Measurements from ENCODE around the gene ATP1A2. TPM values are rescaled to one million over a fixed set of nuclear protein-coding genes. Genes with fewer than 3 reads are reported as not detected.

Gene ATP1A2
- polyA plus RNA-seq, 1 experiment: 6.2 TPM

GRCh38 chr1:160158031-160158430, 42.5 kb downstream of the ATP1A2 start:
- Histone ChIP-seq H3K27ac (ENCODE audit: low read depth, low read length) (no peak overlapping the region), H3K9me3 (ENCODE audit: control insufficient read depth, insufficient read depth, low read length) (no peaks in the 10 kb centered on the region), H3K4me3 (ENCODE audit: low read depth, low read length) (no peak overlapping the region), H3K27me3 (ENCODE audit: control insufficient read depth, insufficient read depth, low read length) (peaks cover 11% of the 10 kb centered on the region)
- no peak for TF ChIP-seq CTCF (IDR thresholded peaks at IDR 0.05; ENCODE audit: low read depth, low read length)
- POLR2A ChIA-PET: no interaction called here
- CTCF ChIA-PET: interaction anchor here (1.5 kb wide), 1 partner anchor 57 kb away, joined by 4 read pairs; no protein-coding TSS in a partner anchor
- DNase-seq (ENCODE audit: low read depth, low spot score): no peak

GRCh38 chr1:160158534-160158933, 43.0 kb downstream of the ATP1A2 start:
- ChIA-PET POLR2A (no interaction called here), CTCF (interaction anchor here (1.5 to 1.6 kb wide), 2 partner anchors 35 to 57 kb away, joined by 4 to 7 read pairs; no protein-coding TSS in a partner anchor)
- Histone ChIP-seq H3K9me3 (ENCODE audit: control insufficient read depth, insufficient read depth, low read length) (no peaks in the 10 kb centered on the region), H3K27me3 (ENCODE audit: control insufficient read depth, insufficient read depth, low read length) (peaks cover 11% of the 10 kb centered on the region), H3K27ac (ENCODE audit: low read depth, low read length) (no peak overlapping the region), H3K4me3 (ENCODE audit: low read depth, low read length) (no peak overlapping the region)
- TF ChIP-seq CTCF (IDR thresholded peaks at IDR 0.05; ENCODE audit: low read depth, low read length): no peak
- no peak for DNase-seq (ENCODE audit: low read depth, low spot score)

- no peaks in the 10 kb centered on the region for H3K9me3 ChIP-seq (ENCODE audit: control insufficient read depth, insufficient read depth, low read length)
- DNase-seq (ENCODE audit: low read depth, low spot score): no peak
- H3K27me3 ChIP-seq (ENCODE audit: control insufficient read depth, insufficient read depth, low read length): peaks cover 14% of the 10 kb centered on the region
- no peak for TF ChIP-seq CTCF (IDR thresholded peaks at IDR 0.05; ENCODE audit: low read depth, low read length)
- no peak overlapping the region for H3K27ac ChIP-seq (ENCODE audit: low read depth, low read length)
- ChIA-PET CTCF (interaction anchor here (1.6 kb wide), 1 partner anchor 33 kb away, joined by 7 read pairs; no protein-coding TSS in a partner anchor), POLR2A (no interaction called here)
- no peak overlapping the region for H3K4me3 ChIP-seq (ENCODE audit: low read depth, low read length)
Observed at GRCh38 chr1:160159846-160160245, 44.3 kb downstream of the ATP1A2 start.

- no peak for DNase-seq (ENCODE audit: low read depth, low spot score)
- no peaks in the 10 kb centered on the region for H3K9me3 ChIP-seq (ENCODE audit: control insufficient read depth, insufficient read depth, low read length)
- TF ChIP-seq CTCF (IDR thresholded peaks at IDR 0.05; ENCODE audit: low read depth, low read length): peak; percentile 57
- POLR2A ChIA-PET: no interaction called here
- no peak overlapping the region for H3K27ac ChIP-seq (ENCODE audit: low read depth, low read length)
- CTCF ChIA-PET: interaction anchor here (0.7 to 3.3 kb wide), 10 partner anchors 9 to 130 kb away, joined by 3 to 22 read pairs (median 4); no protein-coding TSS in a partner anchor
- no peak overlapping the region for H3K4me3 ChIP-seq (ENCODE audit: low read depth, low read length)
- peaks cover 12% of the 10 kb centered on the region for H3K27me3 ChIP-seq (ENCODE audit: control insufficient read depth, insufficient read depth, low read length)
Observed at GRCh38 chr1:160161965-160162705, 46.6 kb downstream of the ATP1A2 start.

- ChIA-PET POLR2A (no interaction called here), CTCF (interaction anchor here (0.7 to 3.3 kb wide), 7 partner anchors 27 to 89 kb away, joined by 3 to 22 read pairs (median 4); no protein-coding TSS in a partner anchor)
- no peaks in the 10 kb centered on the region for H3K9me3 ChIP-seq (ENCODE audit: control insufficient read depth, insufficient read depth, low read length)
- DNase-seq (ENCODE audit: low read depth, low spot score): no peak
- peaks cover 12% of the 10 kb centered on the region for H3K27me3 ChIP-seq (ENCODE audit: control insufficient read depth, insufficient read depth, low read length)
- H3K4me3 ChIP-seq (ENCODE audit: low read depth, low read length): no peak overlapping the region
- no peak overlapping the region for H3K27ac ChIP-seq (ENCODE audit: low read depth, low read length)
- no peak for TF ChIP-seq CTCF (IDR thresholded peaks at IDR 0.05; ENCODE audit: low read depth, low read length)
Observed at GRCh38 chr1:160162931-160163330, 47.4 kb downstream of the ATP1A2 start.
